Measurements from ENCODE around the gene BAX. TPM values are rescaled to one million over a fixed set of nuclear protein-coding genes. Genes with fewer than 3 reads are reported as not detected.

The BAX gene
- total and polyA plus RNA-seq, 2 of the 13 experiments (the other 11 are each of a cell fraction or from before 2014, with no cell fraction given) = 139 to 176 TPM

DNA sequence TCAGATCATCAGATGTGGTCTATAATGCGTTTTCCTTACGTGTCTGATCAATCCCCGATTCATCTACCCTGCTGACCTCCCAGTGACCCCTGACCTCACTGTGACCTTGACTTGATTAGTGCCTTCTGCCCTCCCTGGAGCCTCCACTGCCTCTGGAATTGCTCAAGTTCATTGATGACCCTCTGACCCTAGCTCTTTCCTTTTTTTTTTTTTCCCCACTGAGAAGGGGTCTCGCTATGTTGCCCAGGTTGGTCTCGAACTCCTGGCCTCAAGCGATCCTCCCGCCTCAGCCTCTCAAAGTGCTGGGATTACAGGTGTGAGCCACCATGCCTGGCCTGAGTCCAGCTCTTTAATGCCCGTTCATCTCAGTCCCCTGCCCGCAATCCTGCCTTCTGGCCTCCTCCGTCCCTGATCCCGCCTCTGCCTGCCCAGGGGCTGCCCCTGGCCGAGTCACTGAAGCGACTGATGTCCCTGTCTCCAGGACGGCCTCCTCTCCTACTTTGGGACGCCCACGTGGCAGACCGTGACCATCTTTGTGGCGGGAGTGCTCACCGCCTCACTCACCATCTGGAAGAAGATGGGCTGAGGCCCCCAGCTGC lies 6.5 kb downstream of the BAX start (continued):
- TF ChIP-seq, protein P1, sequence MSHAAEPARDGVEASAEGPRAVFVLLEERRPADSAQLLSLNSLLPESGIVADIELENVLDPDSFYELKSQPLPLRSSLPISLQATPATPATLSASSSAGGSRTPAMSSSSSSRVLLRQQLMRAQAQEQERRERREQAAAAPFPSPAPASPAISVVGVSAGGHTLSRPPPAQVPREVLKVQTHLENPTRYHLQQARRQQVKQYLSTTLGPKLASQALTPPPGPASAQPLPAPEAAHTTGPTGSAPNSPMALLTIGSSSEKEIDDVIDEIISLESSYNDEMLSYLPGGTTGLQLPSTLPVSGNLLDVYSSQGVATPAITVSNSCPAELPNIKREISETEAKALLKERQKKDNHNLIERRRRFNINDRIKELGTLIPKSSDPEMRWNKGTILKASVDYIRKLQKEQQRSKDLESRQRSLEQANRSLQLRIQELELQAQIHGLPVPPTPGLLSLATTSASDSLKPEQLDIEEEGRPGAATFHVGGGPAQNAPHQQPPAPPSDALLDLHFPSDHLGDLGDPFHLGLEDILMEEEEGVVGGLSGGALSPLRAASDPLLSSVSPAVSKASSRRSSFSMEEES (CRISPR knock-in tag; IDR thresholded peaks at IDR 0.05) = no peak
- TF ChIP-seq ZNF577 (CRISPR knock-in tag; IDR thresholded peaks at IDR 0.05; ENCODE audit: borderline replicate concordance, low read depth) (no peak), RFXANK (CRISPR knock-in tag; IDR thresholded peaks at IDR 0.05) (no peak), NFE2L2 (IDR thresholded peaks at IDR 0.05; ENCODE audit: low read length) (no peak), ISL2 (CRISPR knock-in tag; IDR thresholded peaks at IDR 0.05) (no peak), YEATS2 (CRISPR knock-in tag; IDR thresholded peaks at IDR 0.05; ENCODE audit: borderline replicate concordance) (no peak), NCOR1 (IDR thresholded peaks at IDR 0.05; ENCODE audit: borderline replicate concordance, low read length) (peak; percentile 69; the same call in 1 of the 2 replicates), ZNF552 (CRISPR knock-in tag; IDR thresholded peaks at IDR 0.05; ENCODE audit: borderline replicate concordance) (no peak), ZNF776 (CRISPR knock-in tag; IDR thresholded peaks at IDR 0.05) (no peak), SP4 (CRISPR knock-in tag; IDR thresholded peaks at IDR 0.05) (no peak), NR1H2 (CRISPR knock-in tag; IDR thresholded peaks at IDR 0.05; ENCODE audit: borderline replicate concordance, low read depth) (no peak), ZFY (CRISPR knock-in tag; IDR thresholded peaks at IDR 0.05) (no peak), SALL1 (CRISPR knock-in tag; IDR thresholded peaks at IDR 0.05) (no peak), ZFP36 (IDR thresholded peaks at IDR 0.05; ENCODE audit: borderline replicate concordance, low read depth, low read length, partially characterized antibody) (no peak)
- TF ChIP-seq, protein P2, sequence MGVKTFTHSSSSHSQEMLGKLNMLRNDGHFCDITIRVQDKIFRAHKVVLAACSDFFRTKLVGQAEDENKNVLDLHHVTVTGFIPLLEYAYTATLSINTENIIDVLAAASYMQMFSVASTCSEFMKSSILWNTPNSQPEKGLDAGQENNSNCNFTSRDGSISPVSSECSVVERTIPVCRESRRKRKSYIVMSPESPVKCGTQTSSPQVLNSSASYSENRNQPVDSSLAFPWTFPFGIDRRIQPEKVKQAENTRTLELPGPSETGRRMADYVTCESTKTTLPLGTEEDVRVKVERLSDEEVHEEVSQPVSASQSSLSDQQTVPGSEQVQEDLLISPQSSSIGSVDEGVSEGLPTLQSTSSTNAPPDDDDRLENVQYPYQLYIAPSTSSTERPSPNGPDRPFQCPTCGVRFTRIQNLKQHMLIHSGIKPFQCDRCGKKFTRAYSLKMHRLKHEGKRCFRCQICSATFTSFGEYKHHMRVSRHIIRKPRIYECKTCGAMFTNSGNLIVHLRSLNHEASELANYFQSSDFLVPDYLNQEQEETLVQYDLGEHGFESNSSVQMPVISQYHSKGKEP (CRISPR knock-in tag; IDR thresholded peaks at IDR 0.05) = no peak
- TF ChIP-seq, protein P3, sequence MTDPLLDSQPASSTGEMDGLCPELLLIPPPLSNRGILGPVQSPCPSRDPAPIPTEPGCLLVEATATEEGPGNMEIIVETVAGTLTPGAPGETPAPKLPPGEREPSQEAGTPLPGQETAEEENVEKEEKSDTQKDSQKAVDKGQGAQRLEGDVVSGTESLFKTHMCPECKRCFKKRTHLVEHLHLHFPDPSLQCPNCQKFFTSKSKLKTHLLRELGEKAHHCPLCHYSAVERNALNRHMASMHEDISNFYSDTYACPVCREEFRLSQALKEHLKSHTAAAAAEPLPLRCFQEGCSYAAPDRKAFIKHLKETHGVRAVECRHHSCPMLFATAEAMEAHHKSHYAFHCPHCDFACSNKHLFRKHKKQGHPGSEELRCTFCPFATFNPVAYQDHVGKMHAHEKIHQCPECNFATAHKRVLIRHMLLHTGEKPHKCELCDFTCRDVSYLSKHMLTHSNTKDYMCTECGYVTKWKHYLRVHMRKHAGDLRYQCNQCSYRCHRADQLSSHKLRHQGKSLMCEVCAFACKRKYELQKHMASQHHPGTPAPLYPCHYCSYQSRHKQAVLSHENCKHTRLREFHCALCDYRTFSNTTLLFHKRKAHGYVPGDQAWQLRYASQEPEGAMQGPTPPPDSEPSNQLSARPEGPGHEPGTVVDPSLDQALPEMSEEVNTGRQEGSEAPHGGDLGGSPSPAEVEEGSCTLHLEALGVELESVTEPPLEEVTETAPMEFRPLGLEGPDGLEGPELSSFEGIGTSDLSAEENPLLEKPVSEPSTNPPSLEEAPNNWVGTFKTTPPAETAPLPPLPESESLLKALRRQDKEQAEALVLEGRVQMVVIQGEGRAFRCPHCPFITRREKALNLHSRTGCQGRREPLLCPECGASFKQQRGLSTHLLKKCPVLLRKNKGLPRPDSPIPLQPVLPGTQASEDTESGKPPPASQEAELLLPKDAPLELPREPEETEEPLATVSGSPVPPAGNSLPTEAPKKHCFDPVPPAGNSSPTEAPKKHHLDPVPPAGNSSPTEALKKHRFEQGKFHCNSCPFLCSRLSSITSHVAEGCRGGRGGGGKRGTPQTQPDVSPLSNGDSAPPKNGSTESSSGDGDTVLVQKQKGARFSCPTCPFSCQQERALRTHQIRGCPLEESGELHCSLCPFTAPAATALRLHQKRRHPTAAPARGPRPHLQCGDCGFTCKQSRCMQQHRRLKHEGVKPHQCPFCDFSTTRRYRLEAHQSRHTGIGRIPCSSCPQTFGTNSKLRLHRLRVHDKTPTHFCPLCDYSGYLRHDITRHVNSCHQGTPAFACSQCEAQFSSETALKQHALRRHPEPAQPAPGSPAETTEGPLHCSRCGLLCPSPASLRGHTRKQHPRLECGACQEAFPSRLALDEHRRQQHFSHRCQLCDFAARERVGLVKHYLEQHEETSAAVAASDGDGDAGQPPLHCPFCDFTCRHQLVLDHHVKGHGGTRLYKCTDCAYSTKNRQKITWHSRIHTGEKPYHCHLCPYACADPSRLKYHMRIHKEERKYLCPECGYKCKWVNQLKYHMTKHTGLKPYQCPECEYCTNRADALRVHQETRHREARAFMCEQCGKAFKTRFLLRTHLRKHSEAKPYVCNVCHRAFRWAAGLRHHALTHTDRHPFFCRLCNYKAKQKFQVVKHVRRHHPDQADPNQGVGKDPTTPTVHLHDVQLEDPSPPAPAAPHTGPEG (CRISPR knock-in tag; IDR thresholded peaks at IDR 0.05) = no peak
- TF ChIP-seq, protein P4, sequence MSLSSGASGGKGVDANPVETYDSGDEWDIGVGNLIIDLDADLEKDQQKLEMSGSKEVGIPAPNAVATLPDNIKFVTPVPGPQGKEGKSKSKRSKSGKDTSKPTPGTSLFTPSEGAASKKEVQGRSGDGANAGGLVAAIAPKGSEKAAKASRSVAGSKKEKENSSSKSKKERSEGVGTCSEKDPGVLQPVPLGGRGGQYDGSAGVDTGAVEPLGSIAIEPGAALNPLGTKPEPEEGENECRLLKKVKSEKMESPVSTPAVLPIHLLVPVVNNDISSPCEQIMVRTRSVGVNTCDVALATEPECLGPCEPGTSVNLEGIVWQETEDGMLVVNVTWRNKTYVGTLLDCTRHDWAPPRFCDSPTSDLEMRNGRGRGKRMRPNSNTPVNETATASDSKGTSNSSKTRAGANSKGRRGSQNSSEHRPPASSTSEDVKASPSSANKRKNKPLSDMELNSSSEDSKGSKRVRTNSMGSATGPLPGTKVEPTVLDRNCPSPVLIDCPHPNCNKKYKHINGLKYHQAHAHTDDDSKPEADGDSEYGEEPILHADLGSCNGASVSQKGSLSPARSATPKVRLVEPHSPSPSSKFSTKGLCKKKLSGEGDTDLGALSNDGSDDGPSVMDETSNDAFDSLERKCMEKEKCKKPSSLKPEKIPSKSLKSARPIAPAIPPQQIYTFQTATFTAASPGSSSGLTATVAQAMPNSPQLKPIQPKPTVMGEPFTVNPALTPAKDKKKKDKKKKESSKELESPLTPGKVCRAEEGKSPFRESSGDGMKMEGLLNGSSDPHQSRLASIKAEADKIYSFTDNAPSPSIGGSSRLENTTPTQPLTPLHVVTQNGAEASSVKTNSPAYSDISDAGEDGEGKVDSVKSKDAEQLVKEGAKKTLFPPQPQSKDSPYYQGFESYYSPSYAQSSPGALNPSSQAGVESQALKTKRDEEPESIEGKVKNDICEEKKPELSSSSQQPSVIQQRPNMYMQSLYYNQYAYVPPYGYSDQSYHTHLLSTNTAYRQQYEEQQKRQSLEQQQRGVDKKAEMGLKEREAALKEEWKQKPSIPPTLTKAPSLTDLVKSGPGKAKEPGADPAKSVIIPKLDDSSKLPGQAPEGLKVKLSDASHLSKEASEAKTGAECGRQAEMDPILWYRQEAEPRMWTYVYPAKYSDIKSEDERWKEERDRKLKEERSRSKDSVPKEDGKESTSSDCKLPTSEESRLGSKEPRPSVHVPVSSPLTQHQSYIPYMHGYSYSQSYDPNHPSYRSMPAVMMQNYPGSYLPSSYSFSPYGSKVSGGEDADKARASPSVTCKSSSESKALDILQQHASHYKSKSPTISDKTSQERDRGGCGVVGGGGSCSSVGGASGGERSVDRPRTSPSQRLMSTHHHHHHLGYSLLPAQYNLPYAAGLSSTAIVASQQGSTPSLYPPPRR (CRISPR knock-in tag; IDR thresholded peaks at IDR 0.05; ENCODE audit: borderline replicate concordance) = no peak
